ENCODE results near the gene DHRS1.

DHRS1 gene

GRCh38 chr14:24327303-24327702 is 27.7 kb upstream of the DHRS1 start:
- DNase-seq, result peak; percentile 56

DNA sequence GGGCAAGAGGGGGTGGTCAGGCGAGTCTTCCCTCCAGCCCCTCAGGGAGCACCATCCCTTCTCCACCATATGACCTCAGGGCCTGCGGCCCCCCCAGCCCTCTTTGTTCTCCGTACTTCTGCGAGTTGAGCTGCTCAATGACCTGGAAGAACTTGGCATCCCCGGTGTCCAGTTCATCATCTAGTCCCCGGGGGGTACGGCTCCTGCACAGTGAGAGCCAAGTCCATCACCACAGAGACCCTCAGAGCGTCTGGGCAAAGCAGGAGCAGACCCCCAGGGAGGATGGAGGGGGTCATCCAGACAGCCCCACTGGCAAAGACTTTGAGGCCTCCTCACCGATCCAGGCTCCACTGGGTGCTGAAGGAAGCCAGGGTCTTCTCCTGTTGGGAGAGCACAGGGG is 26.4 kb upstream of the DHRS1 start:
- DNase-seq, result no peak

DNA sequence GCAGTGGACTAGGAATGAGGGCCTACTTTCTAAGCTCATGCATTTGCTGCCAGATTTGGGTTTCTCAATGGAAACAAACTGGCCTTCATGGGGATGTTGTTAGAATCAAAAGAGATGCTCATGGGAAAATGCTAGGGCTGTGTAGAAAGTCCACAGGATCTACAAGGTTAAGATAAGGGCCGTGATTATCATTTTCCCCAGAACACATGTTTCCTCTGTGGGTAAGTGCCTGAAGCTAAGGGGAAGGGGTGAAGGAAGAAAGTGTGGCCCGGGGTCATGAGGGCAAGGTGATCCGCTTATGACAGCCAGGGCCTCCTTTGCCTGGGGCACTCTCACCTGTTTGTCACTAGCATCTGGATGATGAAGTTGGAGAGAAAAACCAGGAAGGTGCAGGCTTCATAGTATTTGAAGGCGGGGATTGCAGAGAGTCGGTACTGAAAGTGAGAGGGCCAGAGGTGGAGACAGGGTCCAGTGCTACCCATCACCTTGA is 25.5 kb upstream of the DHRS1 start:
- no peak for DNase-seq

GRCh38 chr14:24324024-24324423 is 24.4 kb upstream of the DHRS1 start:
- no peak for DNase-seq

DNA sequence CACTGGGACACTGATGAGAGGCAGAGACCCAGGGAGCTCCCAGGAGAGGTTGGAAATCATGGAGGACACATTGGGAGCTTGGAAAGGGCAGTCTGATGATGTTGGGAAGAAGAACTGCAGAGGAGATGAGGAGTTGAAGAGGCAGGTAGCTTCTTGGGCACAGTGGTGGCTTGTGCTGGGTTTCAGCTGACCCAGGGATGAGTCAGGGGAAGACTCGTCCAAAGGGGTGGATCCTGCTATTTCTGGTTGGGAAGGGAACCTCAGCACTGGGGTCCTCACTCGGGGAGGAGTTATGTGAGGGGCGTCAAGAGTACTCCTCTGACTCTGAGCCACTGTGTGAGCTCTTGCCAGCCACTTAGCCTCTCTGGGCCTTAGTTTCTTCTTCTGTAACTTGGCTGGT is 23.8 kb upstream of the DHRS1 start:
- DNase-seq, result no peak

- DNase-seq, result no peak
Measured at GRCh38 chr14:24322672-24323071, 23.1 kb upstream of the DHRS1 start.

DNA sequence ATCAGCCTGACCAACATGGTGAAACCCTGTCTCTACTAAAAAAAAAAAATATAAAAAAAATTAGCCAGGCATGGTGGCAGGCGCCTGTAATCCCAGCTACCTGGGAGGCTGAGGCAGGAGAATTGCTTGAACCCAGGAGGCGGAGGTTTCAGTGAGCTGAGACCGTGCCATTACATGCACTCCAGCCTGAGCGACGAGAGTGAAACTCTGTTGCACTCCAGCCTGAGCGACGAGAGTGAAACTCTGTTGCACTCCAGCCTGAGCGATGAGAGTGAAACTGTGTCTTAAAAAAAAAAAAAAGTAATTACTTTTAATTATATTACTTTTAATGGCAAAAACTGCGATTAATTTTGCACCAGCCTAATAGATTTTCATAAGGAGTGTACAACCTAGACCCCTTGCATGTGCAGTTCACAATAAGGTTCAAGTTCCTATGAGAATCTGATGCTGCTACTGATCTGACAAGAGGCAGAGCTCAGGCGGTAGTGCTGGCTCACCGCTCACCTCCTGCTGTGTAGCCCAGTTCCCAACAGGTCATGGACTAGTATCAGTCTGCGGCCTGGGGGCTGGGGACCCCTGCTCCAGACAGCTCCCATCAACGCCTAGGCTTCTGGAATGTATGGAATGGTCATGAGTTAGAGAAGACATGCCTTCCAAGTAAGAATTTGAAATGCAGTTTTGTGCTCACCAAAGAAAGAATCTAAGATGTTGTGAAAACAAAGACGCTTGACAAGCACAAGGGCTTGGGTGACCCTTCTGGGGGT is 21.8 kb upstream of the DHRS1 start:
- no peak for DNase-seq

DNA sequence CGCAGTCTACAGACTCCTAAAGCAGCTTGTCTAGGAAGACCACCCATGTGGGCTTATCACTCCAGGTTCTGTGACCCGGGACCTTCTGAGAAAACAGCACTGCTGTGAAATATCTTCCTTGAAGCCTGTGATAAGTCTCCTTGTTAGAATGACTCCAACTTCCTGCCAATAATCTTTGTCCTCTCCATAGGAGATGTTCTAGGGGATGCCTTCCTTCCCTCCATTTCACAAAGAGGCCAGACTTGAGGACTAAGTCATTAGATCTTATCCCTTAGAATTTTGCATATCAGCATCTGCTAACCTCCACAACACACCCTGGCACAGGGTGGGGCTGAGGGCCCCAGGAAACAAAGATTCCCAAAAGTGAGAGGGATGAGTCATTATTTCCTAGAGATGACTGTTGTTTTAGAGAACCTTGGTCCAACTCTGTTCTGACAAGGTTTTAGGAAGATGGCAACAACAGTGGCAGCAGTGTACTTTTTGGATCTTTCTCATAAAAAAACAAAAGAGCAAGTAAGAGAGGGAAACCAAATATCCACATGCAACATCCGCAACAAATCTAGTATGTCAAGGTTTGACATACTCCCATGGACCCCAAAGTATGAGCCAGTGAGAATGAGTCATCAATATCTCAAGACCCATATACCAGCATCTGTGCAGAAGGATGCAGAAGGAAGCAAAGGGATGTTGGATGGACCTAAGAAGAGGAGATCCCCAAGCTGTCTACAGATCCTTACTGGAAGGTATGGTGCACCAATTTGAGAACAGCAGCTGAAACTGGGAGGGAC is 17.8 kb upstream of the DHRS1 start:
- no peak for DNase-seq

- DNase-seq, result no peak
Measured at GRCh38 chr14:24316597-24316950, 17.0 kb upstream of the DHRS1 start.

- DNase-seq, result no peak
Measured at GRCh38 chr14:24315807-24316596, 16.4 kb upstream of the DHRS1 start.

DNA sequence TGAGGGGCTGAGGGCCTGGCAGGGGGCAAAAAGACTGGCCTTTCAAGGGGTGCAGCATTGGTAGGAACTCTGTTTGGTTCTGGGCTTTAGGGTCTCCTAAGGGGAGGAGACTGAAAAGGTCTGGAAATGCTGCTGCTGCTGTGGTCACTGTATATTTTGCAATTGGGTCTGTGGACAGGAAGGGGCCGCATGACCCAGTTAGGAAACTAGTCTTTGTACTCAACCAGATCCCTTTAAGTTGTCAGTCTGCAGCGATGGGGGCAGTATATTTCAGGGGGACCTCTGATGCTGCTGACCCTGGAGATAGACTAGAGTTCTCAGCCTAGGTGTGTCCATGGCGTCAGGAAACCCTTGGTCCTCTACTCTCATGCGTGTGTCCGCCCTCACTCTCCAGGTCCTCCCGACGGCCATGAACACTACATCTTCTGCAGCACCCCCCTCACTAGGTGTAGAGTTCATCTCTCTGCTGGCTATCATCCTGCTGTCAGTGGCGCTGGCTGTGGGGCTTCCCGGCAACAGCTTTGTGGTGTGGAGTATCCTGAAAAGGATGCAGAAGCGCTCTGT is 15.7 kb upstream of the DHRS1 start:
- no peak for DNase-seq

DNA sequence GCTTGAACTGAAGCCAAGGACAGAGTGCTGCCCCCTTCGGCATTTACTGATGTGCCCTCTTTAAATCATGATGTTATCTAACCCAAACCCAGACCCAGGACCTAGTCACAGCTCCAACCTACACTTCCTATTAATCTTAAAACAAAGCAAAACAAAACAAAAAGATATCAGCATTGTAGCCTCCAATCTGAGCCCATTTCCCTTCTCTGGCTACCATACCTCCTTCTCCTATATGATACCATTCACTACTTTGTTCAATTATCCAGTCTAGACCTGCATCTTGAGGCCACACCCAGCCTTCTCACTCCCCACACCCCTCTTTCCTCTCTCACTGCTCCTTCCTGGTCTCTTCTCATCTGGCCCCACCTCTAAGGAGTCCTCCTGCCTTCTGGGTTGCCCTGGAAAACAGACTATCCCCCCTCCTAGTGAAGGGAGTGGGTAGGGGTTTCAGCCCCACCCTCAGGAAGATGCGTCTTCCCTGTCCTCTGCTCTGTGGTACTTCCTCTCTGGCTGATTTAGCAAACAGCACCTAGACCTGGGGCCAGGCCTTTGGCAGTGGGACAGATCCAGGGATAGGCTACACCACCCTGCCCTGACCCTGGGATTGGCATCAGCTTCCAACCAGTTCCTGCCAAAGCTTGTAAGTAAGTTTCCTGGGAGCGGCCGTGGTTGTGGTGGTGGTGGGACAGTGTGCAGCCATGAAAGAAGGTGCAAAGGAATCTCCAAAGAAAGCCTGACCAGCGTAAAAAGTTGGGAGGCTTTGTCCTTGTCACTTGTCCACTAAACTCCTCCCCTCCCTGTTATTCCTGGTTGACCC is 15.0 kb upstream of the DHRS1 start:
- no peak for DNase-seq

DNA sequence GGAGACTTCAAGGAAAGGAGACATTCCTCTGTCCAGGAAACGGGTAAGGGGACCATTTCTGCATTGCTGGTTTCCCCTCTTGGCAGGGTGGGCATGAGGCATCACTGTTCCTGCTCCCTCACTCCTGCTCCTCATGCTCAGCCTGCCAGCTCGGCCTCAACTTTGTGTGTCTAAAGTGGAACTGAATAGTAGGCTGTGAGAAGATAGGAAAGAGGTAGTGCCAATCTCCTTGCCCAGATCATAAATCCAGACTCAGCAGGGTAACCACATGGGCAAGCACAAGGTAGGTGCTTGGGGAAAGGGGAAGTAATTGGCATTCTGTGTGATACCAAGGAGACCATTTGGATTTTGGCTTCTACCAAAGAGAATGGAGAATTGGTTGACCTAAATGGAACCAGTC is 14.3 kb upstream of the DHRS1 start:
- peak; percentile 72 for DNase-seq

- DNase-seq, result peak; percentile 92
Measured at GRCh38 chr14:24312736-24313507, 13.3 kb upstream of the DHRS1 start.

GRCh38 chr14:24311837-24312615 is 12.4 kb upstream of the DHRS1 start:
- no peak for DNase-seq

DNA sequence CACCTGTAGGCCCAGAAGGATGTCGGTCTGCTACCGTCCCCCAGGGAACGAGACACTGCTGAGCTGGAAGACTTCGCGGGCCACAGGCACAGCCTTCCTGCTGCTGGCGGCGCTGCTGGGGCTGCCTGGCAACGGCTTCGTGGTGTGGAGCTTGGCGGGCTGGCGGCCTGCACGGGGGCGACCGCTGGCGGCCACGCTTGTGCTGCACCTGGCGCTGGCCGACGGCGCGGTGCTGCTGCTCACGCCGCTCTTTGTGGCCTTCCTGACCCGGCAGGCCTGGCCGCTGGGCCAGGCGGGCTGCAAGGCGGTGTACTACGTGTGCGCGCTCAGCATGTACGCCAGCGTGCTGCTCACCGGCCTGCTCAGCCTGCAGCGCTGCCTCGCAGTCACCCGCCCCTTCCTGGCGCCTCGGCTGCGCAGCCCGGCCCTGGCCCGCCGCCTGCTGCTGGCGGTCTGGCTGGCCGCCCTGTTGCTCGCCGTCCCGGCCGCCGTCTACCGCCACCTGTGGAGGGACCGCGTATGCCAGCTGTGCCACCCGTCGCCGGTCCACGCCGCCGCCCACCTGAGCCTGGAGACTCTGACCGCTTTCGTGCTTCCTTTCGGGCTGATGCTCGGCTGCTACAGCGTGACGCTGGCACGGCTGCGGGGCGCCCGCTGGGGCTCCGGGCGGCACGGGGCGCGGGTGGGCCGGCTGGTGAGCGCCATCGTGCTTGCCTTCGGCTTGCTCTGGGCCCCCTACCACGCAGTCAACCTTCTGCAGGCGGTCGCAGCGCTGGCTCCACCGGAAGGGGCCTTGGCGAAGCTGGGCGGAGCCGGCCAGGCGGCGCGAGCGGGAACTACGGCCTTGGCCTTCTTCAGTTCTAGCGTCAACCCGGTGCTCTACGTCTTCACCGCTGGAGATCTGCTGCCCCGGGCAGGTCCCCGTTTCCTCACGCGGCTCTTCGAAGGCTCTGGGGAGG is 11.3 kb upstream of the DHRS1 start, which contains the start of gene LTB4R:
Gene LTB4R, plus strand, starts transcription at position 857 of the 959 bp plus-strand sequence. CDS start 4,150 bp downstream, outside the sequence.
- DNase-seq, result peak; percentile 65

GRCh38 chr14:24310265-24310645 is 10.7 kb upstream of the DHRS1 start:
- no peak for DNase-seq

DNA sequence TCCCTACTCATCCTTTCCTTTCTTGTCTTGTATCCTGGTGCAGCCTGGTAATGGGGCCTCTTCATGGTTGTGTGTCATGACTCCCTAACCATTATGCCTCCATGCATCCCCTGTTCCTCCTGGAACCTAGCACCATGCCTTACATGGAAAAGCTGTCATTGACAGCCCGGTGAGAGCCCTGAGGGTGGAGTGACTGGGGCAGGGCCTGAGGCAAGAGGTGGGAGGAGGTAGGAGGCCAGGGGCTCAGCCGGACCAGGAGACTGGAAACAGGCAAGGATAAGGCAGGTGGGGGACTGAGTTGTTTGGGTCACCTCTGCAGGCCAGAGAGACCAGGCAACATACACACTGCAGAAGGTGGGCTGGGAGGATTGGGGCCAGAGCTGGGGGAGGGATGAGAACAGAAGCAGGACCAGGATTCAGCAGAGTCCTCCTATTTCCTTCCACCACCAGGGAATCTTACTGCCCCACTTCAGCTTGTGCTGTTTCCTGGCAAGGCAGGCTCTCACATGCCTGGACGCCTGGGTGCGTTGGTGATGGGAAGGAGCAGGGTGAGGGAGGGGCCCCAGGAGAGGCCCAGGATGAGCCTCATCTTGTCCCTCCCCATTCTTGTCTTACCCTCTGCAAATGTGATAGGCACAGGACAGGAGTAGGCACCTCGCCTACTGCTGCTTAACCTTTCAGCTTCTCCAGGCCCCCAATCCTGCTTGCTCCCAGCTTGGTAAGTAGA is 10.1 kb upstream of the DHRS1 start, which contains the start of gene LTB4R2:
Gene LTB4R2, plus strand, starts transcription at position 603 of the 727 bp plus-strand sequence. CDS start 525 bp downstream, outside the sequence.
- DNase-seq, result no peak

Measured in GDM1 (cell line).